Stimulated activated CD4-positive, alpha-beta T cell treated with anti-CD3 and anti-CD28 coated beads, Interleukin-12 subunit alpha, Interleukin-12 subunit beta, amount 100 ng/mL, for 48 hours (primary cell): ENCODE data around the gene MAB21L4.
"Not testable (repeated sequence)": the region's sequence is repeated elsewhere in the genome, so short reads cannot be mapped to it uniquely, and the experiment has no call there.

Source experiments
- DNase-seq, 3 donors: peaks; one replicate each; pipeline ENCODE4 v3.0.0-alpha.2; 2020; ENCODE audit warnings: low read depth in 2 of 3, low spot score in 1 of 3

MAB21L4 gene

DNA sequence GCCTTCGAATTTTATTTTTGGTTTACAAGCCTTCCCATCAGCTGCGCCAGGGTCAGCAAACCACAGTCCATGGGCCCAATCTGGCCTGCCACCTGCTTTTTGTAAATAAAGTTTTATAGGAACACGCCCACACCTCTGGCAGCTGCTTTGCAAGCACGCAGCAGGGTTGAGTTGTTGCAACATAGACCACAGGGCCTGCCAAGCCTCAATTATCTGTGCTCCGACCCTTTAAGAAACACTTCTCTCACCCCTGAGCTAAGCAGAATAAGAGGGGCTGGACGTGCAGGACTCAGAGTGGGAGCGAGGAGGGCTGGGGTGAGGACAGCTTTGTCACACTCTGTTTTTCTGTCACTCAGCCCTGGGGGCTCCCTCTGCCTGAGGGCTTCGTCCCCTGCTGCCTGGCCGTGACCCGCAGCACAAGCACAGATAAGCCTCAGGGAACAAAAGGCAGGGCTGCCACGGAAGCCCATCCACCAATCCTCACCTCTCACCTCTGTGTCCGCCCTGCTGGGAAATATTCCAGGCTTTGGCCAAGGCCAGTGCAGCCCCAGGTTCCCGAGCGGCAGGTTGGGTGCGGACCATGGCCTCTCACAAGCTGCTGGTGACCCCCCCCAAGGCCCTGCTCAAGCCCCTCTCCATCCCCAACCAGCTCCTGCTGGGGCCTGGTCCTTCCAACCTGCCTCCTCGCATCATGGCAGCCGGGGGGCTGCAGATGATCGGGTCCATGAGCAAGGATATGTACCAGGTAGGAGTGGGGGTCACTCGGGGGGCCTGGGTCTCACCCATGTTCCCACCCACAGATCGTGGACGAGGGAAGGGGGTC, 27.5 kb downstream of the MAB21L4 start, which contains the start of gene AGXT:
TSS of gene AGXT (plus strand) at position 539 of the 823 bp plus-strand sequence. CDS start at position 581, 42 bp downstream.
- no peak for DNase-seq

DNA sequence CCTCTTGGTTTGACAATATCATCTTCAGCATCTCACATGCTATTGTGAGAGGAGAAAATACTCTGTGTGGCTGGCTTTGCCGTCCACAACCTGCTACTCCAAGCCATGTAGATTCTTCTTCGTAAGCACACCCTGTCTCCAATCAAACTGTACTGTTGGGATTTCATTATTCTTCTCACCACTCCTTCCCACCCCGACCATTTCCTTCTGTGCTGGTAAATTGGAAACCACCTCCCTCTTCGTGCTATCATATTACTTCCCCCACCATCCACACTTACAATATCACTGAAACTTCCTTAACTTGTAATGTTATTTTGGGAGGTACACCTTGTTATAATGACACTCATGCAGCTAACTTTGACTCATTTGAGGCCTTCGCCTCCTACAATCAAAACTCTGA, 30.6 kb downstream of the MAB21L4 start:
- DNase-seq = no peak

GRCh38 chr2:240864475-240864874, 31.5 kb downstream of the MAB21L4 start:
- DNase-seq = no peak

- no peak for DNase-seq
Observed at GRCh38 chr2:240861547-240861946, 34.4 kb downstream of the MAB21L4 start.

- no peak for DNase-seq
Observed at GRCh38 chr2:240858871-240859270, 37.1 kb downstream of the MAB21L4 start.

DNA sequence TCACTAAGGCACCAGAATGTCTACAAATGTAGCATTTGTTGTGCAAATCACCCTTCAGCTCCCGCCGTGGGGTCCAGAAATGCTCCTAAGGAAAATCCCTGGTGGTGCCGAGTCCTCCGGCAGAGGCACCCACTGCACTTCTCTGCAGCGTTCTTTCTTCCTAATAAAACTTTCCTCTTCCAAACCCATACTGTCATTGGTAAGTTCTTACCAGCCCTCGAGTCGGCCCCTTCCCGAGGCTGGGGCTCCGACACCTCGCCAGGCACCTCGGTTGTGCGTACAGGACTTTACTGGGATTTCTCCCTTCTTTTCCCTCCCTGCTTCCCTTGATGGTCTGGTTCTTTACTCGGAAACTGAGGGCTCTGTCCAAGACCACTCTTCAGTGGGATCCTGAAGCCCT, 37.6 kb downstream of the MAB21L4 start:
- DNase-seq = no peak

DNA sequence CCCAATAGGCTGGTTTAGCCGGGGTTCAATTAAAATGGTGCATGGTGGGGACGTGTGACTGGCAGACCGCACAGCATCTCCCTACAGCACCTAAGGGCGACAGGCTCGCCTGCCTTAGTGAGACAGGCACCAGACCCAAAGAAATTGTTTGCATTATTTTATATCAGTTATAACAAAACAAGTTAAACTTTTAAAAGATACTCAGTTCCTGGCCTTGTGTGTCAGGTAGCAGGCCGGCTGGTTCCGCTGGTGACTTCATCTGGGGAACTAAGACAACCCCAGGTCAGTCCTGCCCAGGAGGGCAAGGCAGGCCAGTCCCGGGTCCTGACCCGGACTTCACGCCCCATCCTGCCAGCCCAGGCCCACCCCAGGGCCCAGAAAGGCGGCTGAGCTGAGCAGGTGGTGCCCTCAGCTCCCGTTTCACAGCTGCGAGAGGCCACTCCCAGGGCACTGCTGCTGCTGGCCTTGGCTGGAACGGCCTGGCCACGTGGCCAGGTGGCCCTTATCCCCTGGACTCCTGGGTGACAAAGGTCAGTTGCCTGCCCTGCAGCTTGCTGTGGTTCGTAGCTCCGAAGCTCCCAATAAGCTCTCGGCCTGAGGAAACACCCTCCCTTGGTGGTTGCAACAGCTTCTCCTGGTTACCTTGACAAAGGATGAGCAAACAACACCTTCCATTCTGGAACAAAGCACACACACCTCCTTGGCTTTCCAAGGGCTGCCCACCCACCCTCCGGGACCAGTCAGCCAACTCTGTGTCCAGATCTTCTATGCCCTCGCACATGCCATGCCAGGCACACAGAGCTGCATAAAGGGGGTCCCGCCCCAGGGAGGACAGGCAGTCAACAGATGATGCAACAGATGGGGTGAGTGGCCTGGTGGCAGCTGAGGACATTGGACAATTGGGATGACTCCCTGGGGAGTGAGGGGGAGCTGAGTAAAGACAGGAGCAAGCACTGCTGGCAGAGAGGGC, 38.6 kb downstream of the MAB21L4 start:
- DNase-seq = no peak

GRCh38 chr2:240856151-240856980, 39.6 kb downstream of the MAB21L4 start:
- no peak for DNase-seq

GRCh38 chr2:240855670-240856069, 40.3 kb downstream of the MAB21L4 start:
- no peak for DNase-seq

GRCh38 chr2:240852671-240853314, 43.2 kb downstream of the MAB21L4 start:
- DNase-seq = no peak

GRCh38 chr2:240851078-240851991, 44.6 kb downstream of the MAB21L4 start:
- DNase-seq = peak; percentile 64 to 83 (median 72)

GRCh38 chr2:240850756-240851077, 45.2 kb downstream of the MAB21L4 start:
- DNase-seq = no peak

GRCh38 chr2:240850026-240850425, 45.9 kb downstream of the MAB21L4 start:
- no peak for DNase-seq

- no peak for DNase-seq
Observed at GRCh38 chr2:240848900-240849680, 46.9 kb downstream of the MAB21L4 start.

DNA sequence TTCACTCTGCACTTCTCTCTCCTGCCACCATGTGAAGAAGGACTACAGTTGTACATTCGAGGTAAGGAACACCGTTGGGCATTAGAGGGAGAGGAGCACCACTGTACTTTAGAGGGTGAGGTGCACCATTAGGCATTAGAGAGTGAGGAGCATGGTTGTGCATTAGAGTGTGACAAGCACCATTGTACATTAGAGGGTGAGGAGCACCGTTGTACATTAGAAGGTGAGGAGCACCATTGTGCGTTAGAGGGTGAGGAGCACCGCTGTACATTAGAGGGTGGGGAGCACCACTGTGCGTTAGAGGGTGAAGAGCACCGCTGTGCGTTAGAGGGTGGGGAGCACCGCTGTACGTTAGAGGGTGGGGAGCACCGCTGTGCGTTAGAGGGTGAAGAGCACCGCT, 48.1 kb downstream of the MAB21L4 start:
- no peak for DNase-seq

- DNase-seq = no peak
Observed at GRCh38 chr2:240846873-240847595, 48.9 kb downstream of the MAB21L4 start.

GRCh38 chr2:240846309-240846708, 49.6 kb downstream of the MAB21L4 start:
- not testable (repeated sequence) for DNase-seq

GRCh38 chr2:240840435-240841060, 55.4 kb downstream of the MAB21L4 start:
- no peak for DNase-seq
